ENCODE results near the gene MFAP3L. TPM values are rescaled to one million over a fixed set of nuclear protein-coding genes. Genes with fewer than 3 reads are reported as not detected.
"Not testable (repeated sequence)": the region's sequence is repeated elsewhere in the genome, so short reads cannot be mapped to it uniquely, and the experiment has no call there.

The MFAP3L gene
- total RNA-seq, 1 donor, result 3.2 TPM

DNA sequence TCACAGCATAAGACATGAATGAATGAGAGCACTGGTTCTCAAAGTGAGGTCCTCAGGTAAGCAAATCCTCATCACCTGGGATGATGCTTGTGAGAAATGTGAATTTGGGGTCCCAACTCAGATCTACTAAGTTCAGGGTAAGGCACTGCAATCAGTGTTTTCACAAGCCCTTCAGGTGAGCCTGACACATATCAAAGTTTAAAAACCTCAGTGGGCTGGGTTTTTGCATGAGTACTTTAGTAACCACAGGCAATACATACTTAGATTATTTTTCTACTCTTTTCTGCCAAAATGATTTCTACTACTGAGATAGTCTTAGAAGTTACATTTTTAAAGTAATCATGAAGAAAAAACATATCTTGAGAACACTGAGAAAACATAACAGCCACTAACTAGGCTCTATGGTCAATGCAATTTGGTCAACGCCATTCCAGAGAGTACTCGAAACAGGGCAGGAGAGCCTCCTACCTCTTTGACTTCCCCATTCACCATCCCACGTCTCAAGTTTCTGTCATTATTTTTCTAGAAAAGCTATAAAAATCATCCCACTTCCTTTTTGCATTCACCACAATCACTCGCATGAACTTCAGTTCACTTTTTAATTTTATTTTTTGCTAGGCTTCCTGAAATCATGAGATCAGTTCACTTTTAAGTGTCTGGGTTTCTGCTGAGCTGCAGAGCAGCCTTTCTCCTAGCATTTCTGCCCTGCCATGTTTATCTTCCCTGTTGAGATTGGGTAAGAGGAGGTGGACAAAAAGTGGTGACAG is 73.8 kb downstream of the MFAP3L start:
- DNase-seq (ENCODE audit: low read depth in 2 of 3, low spot score in 2 of 3), result peak in 2 of 3 donors; percentile 14 to 63

DNA sequence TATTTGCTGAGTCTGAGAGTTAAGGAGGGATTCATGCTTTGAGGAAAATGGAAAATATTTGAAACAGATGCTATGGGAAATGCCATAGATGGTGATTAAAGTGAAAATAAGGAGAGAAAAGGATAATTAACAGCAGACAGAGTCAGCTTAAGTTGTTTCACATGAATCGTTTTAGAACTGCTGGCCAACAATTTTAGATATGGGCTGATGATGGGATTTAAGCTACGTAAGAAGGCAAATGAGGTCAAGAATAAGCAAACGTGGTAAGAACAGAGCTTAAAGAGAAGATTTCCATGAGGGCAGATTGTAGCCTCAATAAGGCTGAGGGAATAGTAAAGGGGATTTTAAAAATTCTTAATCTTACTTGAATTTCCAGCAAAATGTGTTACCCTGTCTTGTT is 77.9 kb downstream of the MFAP3L start:
- no peak for DNase-seq (ENCODE audit: low read depth in 2 of 3, low spot score in 2 of 3)

DNA sequence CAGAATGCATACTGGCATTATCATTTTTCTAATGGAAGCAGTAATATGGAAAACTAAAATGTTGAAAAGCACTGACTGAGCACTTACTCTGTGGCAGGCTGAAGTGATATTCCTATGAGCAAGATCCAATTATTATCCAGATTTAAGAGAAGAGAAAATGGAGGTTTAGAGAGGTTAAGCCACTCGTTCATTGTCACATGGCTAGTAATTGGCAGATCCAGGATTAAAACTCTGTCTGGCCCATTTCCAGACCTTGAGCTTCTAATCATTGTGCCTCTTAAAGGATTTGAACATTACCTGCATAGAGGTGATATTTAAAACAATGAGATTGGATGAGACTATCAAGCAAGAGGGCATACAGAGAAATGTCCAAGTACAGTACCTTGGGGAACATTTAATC is 80.6 kb downstream of the MFAP3L start:
- DNase-seq (ENCODE audit: low read depth in 2 of 3, low spot score in 2 of 3), result no peak

DNA sequence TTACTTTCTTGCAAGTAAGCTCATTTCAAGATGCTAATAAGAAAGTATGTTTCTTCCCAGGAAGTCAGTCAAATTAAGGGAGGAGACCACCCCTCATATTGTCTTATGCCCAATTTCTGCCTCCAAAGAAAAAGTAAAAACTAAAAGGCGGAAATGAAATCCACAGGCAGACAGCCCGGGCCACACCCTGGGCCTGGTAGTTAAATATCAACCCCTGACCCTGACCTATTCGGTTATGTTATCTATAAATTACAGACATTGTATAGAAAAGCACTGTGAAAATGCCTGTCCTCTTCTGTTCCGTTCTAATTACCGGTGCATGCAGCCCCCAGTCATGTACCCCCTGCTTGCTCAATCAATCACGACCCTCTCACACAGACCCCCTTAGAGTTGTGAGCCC is 82.6 kb downstream of the MFAP3L start:
- DNase-seq (ENCODE audit: low read depth in 2 of 3, low spot score in 2 of 3), result not testable (repeated sequence)

DNA sequence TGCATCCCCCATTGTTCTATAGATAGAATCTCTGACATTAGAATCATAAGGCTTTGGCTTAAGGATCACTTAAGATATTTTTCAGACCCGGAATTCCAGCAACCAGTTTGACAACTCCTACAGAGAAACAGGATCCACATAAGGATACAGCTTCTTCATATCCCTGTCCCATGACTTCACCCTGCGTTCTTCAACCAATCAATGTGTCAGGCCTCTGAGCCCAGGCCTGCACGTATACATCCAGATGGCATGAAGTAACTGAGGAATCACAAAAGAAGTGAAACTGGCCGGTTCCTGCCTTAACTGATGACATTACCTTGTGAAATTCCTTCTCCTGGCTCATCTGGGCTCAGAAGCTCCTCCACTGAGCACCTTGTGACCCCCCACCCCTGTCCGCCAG is 85.1 kb downstream of the MFAP3L start:
- no peak for DNase-seq (ENCODE audit: low read depth in 2 of 3, low spot score in 2 of 3)

DNA sequence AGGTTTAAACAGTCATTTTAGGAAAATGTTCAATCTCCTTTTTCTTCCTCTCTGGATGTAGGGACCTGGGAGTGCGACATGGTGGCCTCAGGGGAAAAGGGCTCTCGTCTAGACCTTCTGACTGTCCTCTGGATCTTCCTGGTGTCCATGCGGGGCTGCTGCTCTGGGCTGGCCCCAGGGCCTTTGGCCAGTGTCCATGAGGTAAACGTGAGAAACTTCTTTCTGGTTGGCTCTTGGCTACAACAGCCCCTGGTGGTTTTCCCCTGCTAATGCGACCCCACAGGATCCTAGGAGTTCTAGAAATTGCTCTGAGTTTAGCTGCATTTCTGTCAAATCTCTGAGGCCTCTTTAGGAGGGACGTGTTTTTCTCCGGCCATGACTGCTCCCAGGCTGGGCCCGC is 85.7 kb downstream of the MFAP3L start:
- DNase-seq (ENCODE audit: low read depth in 2 of 3, low spot score in 2 of 3), result no peak

Other genes starting within 250 kb of the MFAP3L start
- 2.2 TPM for gene AADAT, start 63.6 kb upstream of the MFAP3L start, total RNA-seq